Gastrocnemius medialis (tissue), 4 donors: ENCODE data around the gene HECA.

ENCODE experiments used
- CTCF ChIP-seq, 5 experiments: fragments of 450-650 bp in 3 of 5; fragments of 200-600 bp in 2 of 5; sonication (generic) in 2 of 5; IDR thresholded peaks in 4 of 5; conservative IDR thresholded peaks in 1 of 5; 1 replicate in 4 of 5; 2 replicates in 1 of 5; pipeline ENCODE4 v1.5.1; 2016 to 2019; ENCODE audit warnings: antibody characterized with exemption in 5 of 5, mild to moderate bottlenecking in 3 of 5, moderate library complexity in 3 of 5
- POLR2A ChIP-seq, 2 donors: fragments of 450-650 bp; IDR thresholded peaks; one replicate each; pipeline ENCODE4 v1.6.1; 2017; ENCODE audit warnings: antibody characterized with exemption in 2 of 2, mild to moderate bottlenecking in 2 of 2, moderate library complexity in 2 of 2

GRCh38 chr6:139219746-139220145 lies 84.9 kb downstream of the HECA start:
- TF ChIP-seq CTCF (IDR thresholded peaks at IDR 0.05 in 4 of 5, conservative IDR thresholded peaks at IDR 0.05 in 1 of 5) = no peak
- TF ChIP-seq POLR2A (IDR thresholded peaks at IDR 0.05) = no peak
